Trophoblast cell (in vitro differentiated cells and primary cell): ENCODE data around the gene ABCC4. TPM values are rescaled to one million over a fixed set of nuclear protein-coding genes. Genes with fewer than 3 reads are reported as not detected.

Experiments
- DNase-seq, 2 donors: peaks; one replicate each; pipeline ENCODE4 v3.0.0-alpha.2; 2016
- H2AFZ ChIP-seq: 2 replicates; pipeline ENCODE4 v1.6.1; 2013; ENCODE audit warnings: low read length, moderate library complexity, mild to moderate bottlenecking; ENCODE audit not compliant: insufficient read depth, poor library complexity
- H2AK5ac ChIP-seq: 2 replicates; pipeline ENCODE4 v1.6.1; 2013; ENCODE audit warnings: mild to moderate bottlenecking, low read length
- H2BK120ac ChIP-seq: 2 replicates; pipeline ENCODE4 v1.6.1; 2013; ENCODE audit warnings: low read length, mild to moderate bottlenecking, moderate library complexity; ENCODE audit not compliant: insufficient read depth, poor library complexity
- H2BK12ac ChIP-seq: 2 replicates; pipeline ENCODE4 v1.6.1; 2013; ENCODE audit warnings: mild to moderate bottlenecking, low read length, moderate library complexity
- H2BK5ac ChIP-seq: 2 replicates; pipeline ENCODE4 v1.6.1; 2013; ENCODE audit warnings: low read length, low read depth, moderate library complexity, mild to moderate bottlenecking; ENCODE audit not compliant: poor library complexity
- H3K14ac ChIP-seq: 2 replicates; pipeline ENCODE4 v1.6.1; 2013; ENCODE audit warnings: mild to moderate bottlenecking, low read length
- H3K18ac ChIP-seq: 2 replicates; pipeline ENCODE4 v1.6.1; 2013; ENCODE audit warnings: mild to moderate bottlenecking, low read length
- H3K23ac ChIP-seq: 2 replicates; pipeline ENCODE4 v1.6.1; 2013; ENCODE audit warnings: low read length
- H3K27ac ChIP-seq: 2 replicates; pipeline ENCODE4 v1.5.1; 2013; ENCODE audit warnings: low read depth, mild to moderate bottlenecking, inconsistent platforms, low read length, moderate library complexity
- H3K27me3 ChIP-seq: 2 replicates; pipeline ENCODE4 v1.6.1; 2013; ENCODE audit warnings: inconsistent platforms, mild to moderate bottlenecking, low read length, moderate library complexity; ENCODE audit not compliant: insufficient read depth
- H3K36me3 ChIP-seq, 2 experiments: 1 replicate in 1 of 2; 2 replicates in 1 of 2; pipeline ENCODE4 v1.6.1; 2013; ENCODE audit warnings: low read length in 2 of 2, mild to moderate bottlenecking in 2 of 2, moderate library complexity in 1 of 2; ENCODE audit not compliant: insufficient read depth in 2 of 2, control insufficient read depth in 1 of 2
- H3K4ac ChIP-seq: 2 replicates; pipeline ENCODE4 v1.6.1; 2013; ENCODE audit warnings: low read depth, mild to moderate bottlenecking, low read length, moderate library complexity
- H3K4me1 ChIP-seq, 2 experiments: 1 replicate in 1 of 2; 2 replicates in 1 of 2; pipeline ENCODE4 v1.6.1; 2013; ENCODE audit warnings: low read length in 2 of 2, mild to moderate bottlenecking in 2 of 2, moderate library complexity in 1 of 2; ENCODE audit not compliant: insufficient read depth in 2 of 2, control insufficient read depth in 1 of 2
- H3K4me2 ChIP-seq: 2 replicates; pipeline ENCODE4 v1.6.1; 2013; ENCODE audit warnings: inconsistent platforms, mild to moderate bottlenecking, low read length, moderate library complexity
- H3K4me3 ChIP-seq: 2 replicates; pipeline ENCODE4 v1.5.1; 2013; ENCODE audit warnings: mild to moderate bottlenecking, low read depth, low read length, inconsistent platforms
- H3K79me1 ChIP-seq: one replicate; pipeline ENCODE4 v1.6.1; 2013; ENCODE audit warnings: low read length
- H3K79me2 ChIP-seq: 2 replicates; pipeline ENCODE4 v1.6.1; 2013; ENCODE audit warnings: low read length, mild to moderate bottlenecking; ENCODE audit not compliant: control insufficient read depth, insufficient read depth, poor library complexity
- H3K9ac ChIP-seq: 2 replicates; pipeline ENCODE4 v1.6.1; 2013; ENCODE audit warnings: mild to moderate bottlenecking, low read length
- H3K9me3 ChIP-seq: 2 replicates; pipeline ENCODE4 v1.6.1; 2013; ENCODE audit warnings: low read depth, mild to moderate bottlenecking, control low read depth, inconsistent platforms, low read length; ENCODE audit not compliant: insufficient read depth
- H4K12ac ChIP-seq: 2 replicates; pipeline ENCODE4 v1.6.1; 2013; ENCODE audit warnings: low read depth, mild to moderate bottlenecking, low read length, moderate library complexity
- H4K8ac ChIP-seq: 2 replicates; pipeline ENCODE4 v1.6.1; 2013; ENCODE audit warnings: low read depth, mild to moderate bottlenecking, low read length, moderate library complexity
- H4K91ac ChIP-seq: one replicate; pipeline ENCODE4 v1.6.1; 2013; ENCODE audit warnings: low read depth, mild to moderate bottlenecking, low read length, moderate library complexity
- WGBS: extraction: QIAGEN DNeasy Blood & Tissue Kit; methylation state at CpG from one replicate; pipeline ENCODE4 v1.1.7; 2013; ENCODE audit warnings: missing lambda C conversion rate; ENCODE audit not compliant: insufficient read length, insufficient coverage; ENCODE audit errors: extremely low coverage; 5-methylcytosine and 5-hydroxymethylcytosine counted together
- polyA plus RNA-seq: library from polyadenylated mRNA; stranded (reverse); fragments of 200-250 nt; gene quantifications from 2 replicates; pipeline ENCODE4 v1.2.3, GENCODE V29; 2013

ABCC4 gene, protein sequence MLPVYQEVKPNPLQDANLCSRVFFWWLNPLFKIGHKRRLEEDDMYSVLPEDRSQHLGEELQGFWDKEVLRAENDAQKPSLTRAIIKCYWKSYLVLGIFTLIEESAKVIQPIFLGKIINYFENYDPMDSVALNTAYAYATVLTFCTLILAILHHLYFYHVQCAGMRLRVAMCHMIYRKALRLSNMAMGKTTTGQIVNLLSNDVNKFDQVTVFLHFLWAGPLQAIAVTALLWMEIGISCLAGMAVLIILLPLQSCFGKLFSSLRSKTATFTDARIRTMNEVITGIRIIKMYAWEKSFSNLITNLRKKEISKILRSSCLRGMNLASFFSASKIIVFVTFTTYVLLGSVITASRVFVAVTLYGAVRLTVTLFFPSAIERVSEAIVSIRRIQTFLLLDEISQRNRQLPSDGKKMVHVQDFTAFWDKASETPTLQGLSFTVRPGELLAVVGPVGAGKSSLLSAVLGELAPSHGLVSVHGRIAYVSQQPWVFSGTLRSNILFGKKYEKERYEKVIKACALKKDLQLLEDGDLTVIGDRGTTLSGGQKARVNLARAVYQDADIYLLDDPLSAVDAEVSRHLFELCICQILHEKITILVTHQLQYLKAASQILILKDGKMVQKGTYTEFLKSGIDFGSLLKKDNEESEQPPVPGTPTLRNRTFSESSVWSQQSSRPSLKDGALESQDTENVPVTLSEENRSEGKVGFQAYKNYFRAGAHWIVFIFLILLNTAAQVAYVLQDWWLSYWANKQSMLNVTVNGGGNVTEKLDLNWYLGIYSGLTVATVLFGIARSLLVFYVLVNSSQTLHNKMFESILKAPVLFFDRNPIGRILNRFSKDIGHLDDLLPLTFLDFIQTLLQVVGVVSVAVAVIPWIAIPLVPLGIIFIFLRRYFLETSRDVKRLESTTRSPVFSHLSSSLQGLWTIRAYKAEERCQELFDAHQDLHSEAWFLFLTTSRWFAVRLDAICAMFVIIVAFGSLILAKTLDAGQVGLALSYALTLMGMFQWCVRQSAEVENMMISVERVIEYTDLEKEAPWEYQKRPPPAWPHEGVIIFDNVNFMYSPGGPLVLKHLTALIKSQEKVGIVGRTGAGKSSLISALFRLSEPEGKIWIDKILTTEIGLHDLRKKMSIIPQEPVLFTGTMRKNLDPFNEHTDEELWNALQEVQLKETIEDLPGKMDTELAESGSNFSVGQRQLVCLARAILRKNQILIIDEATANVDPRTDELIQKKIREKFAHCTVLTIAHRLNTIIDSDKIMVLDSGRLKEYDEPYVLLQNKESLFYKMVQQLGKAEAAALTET (N-terminal part only)
- 0.64 and 0.71 TPM in 2 replicates for polyA plus RNA-seq

DNA sequence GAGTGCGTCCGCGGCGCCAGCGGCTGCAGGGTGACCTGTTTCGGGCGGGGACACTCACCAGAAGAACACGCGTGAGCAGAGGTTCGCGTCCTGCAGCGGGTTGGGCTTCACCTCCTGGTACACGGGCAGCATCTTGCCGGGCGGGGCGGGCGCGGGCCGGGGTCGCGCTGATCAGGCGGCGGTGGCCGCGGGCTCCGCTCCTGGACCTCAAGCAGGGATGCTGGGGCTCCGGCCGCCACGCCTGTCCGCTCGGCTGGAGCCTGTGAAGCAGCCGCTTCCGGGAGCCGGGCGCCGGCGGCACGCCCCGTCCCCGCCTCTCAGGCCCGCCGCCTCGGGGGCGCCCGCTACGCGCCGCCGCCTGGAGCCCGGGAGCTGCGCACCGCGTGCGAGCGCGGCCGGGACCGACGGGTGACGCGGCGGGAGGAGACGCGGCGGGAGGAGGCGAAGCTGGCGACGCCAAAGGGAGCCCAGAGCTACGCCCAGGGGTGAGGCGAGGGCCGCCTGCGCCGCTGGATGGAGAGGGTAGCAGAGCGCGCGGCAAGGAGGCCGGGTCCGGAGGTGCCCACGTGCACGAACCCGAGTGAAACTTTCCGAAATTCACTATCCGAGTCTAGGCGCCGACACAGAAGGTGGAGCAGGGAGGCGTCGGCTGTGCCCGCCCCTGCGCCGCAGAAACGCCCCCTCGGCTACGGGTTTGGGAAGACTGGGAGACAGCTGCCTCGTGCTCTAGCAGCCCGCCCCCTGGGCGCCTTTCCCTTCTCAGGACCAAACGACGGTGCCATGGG is at the start of gene ABCC4:
Gene ABCC4 (minus strand): TSS at position 269 of the 785 bp plus-strand sequence. CDS start 137 bp downstream, at position 132.
- H3K36me3 ChIP-seq: no peaks in the 10 kb centered on the region
- no peak within 1 kb of the TSS for H3K4ac ChIP-seq
- H3K9ac ChIP-seq: no peak within 1 kb of the TSS
- no peak within 1 kb of the TSS for H2BK5ac ChIP-seq
- no peak within 1 kb of the TSS for H4K12ac ChIP-seq
- no peak within 1 kb of the TSS for H3K23ac ChIP-seq
- H3K4me2 ChIP-seq: peak within 1 kb of the TSS; percentile 99
- H2AFZ ChIP-seq: peak within 1 kb of the TSS; percentile 77
- H3K27me3 ChIP-seq: no peaks in the 10 kb centered on the region
- no peak within 1 kb of the TSS for H2AK5ac ChIP-seq
- H3K4me1 ChIP-seq: peaks cover 3 to 13% of the 10 kb centered on the region in 2 experiments
- no peaks in the 10 kb centered on the region for H3K79me1 ChIP-seq
- peaks cover 2% of the 10 kb centered on the region for H3K9me3 ChIP-seq
- no peaks in the 10 kb centered on the region for H3K79me2 ChIP-seq
- H2BK12ac ChIP-seq: no peak within 1 kb of the TSS
- H3K14ac ChIP-seq: no peak within 1 kb of the TSS
- peak within 1 kb of the TSS; percentile 25 for H4K8ac ChIP-seq
- H4K91ac ChIP-seq: no peak within 1 kb of the TSS
- H3K4me3 ChIP-seq: peak within 1 kb of the TSS; percentile 72
- H2BK120ac ChIP-seq: no peak within 1 kb of the TSS
- WGBS: no CpG with 5 or more reads among the region's 98 CpGs
- H3K18ac ChIP-seq: no peak within 1 kb of the TSS
- no peak within 1 kb of the TSS for H3K27ac ChIP-seq
- DNase-seq: peak; percentile 15 to 60

DNA sequence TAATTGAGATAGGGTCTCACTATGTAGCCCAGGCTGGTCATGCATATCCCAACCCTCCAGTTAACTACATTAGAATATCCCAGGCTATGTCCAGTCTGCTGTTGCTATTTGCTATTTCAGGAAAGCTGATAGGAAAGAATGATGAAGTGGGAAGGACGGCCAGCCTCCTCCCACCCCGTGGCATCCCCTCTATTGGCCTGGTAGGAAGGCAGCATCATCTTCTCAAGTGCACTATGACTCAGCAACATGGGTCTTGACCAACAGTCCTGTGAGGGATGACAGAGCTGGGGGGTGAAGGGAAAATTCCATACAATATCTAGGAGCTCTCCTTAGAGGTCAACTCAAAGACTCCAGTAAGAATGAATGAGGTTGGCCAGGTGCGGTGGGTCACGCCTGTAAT is 48.0 kb upstream of the ABCC4 start:
- Histone ChIP-seq H4K8ac (no peak overlapping the region), H2BK5ac (no peak overlapping the region), H3K23ac (no peak overlapping the region), H4K12ac (no peak overlapping the region), H3K9me3 (no peaks in the 10 kb centered on the region), H3K36me3 (no peaks in the 10 kb centered on the region), H3K27me3 (no peaks in the 10 kb centered on the region), H2BK12ac (no peak overlapping the region), H3K4me1 (no peaks in the 10 kb centered on the region), H3K18ac (no peak overlapping the region), H3K27ac (no peak overlapping the region), H2BK120ac (no peak overlapping the region), H2AK5ac (no peak overlapping the region), H2AFZ (no peak overlapping the region), H3K4ac (no peak overlapping the region), H3K79me2 (no peaks in the 10 kb centered on the region), H3K4me3 (no peak overlapping the region), H4K91ac (no peak overlapping the region), H3K9ac (no peak overlapping the region), H3K4me2 (no peak overlapping the region), H3K14ac (no peak overlapping the region), H3K79me1 (no peaks in the 10 kb centered on the region)
- no peak for DNase-seq
- WGBS: no CpG with 5 or more reads among the region's 4 CpGs

DNA sequence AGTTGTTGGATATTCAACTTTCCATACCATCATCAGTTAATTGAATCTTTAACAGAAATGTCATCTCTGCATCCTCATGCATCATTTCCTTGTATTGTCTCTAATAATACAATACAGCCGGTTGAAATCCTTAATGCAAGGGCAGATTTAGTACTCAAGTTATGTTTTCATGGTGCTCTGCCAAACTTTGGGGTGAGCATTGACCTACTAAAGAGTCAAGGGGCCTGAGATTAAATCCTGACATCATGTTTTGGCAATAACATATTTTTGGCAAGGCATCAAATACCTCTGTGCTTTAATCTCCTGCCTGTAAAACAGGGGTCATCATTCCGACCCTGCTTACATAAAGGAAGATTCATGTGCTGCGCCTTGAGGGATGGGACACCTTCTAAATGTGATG is 42.7 kb upstream of the ABCC4 start:
- H3K18ac ChIP-seq: no peak overlapping the region
- H4K8ac ChIP-seq: no peak overlapping the region
- no peak overlapping the region for H2AFZ ChIP-seq
- H4K12ac ChIP-seq: no peak overlapping the region
- H2BK5ac ChIP-seq: no peak overlapping the region
- H3K9me3 ChIP-seq: no peaks in the 10 kb centered on the region
- no peak overlapping the region for H3K9ac ChIP-seq
- H3K27ac ChIP-seq: no peak overlapping the region
- no peaks in the 10 kb centered on the region for H3K79me1 ChIP-seq
- H3K14ac ChIP-seq: no peak overlapping the region
- no peaks in the 10 kb centered on the region for H3K4me1 ChIP-seq
- no peak overlapping the region for H3K4ac ChIP-seq
- no peak overlapping the region for H2AK5ac ChIP-seq
- no peak overlapping the region for H3K4me3 ChIP-seq
- no peak overlapping the region for H2BK12ac ChIP-seq
- H2BK120ac ChIP-seq: no peak overlapping the region
- no peaks in the 10 kb centered on the region for H3K27me3 ChIP-seq
- H3K36me3 ChIP-seq: no peaks in the 10 kb centered on the region
- no peak overlapping the region for H4K91ac ChIP-seq
- no peak overlapping the region for H3K23ac ChIP-seq
- no peak for DNase-seq
- no peak overlapping the region for H3K4me2 ChIP-seq
- H3K79me2 ChIP-seq: no peaks in the 10 kb centered on the region
- no CpG with 5 or more reads among the region's 3 CpGs for WGBS
